B cell (primary cell): ENCODE data around the gene CMC1.

Experiments
- EZH2 ChIP-seq: IDR thresholded peaks from 2 replicates; pipeline ENCODE4 v1.6.1; 2012; ENCODE audit warnings: borderline replicate concordance, low read depth, mild to moderate bottlenecking, moderate library complexity, low read length; ENCODE audit not compliant: insufficient read depth, poor library complexity, severe bottlenecking
- TF ChIP-seq, protein P1 (sequence below): fragments of 200-600 bp; IDR thresholded peaks from one replicate; pipeline ENCODE4 v1.8.0; 2022; ENCODE audit warnings: antibody characterized with exemption, mild to moderate bottlenecking

DNA sequence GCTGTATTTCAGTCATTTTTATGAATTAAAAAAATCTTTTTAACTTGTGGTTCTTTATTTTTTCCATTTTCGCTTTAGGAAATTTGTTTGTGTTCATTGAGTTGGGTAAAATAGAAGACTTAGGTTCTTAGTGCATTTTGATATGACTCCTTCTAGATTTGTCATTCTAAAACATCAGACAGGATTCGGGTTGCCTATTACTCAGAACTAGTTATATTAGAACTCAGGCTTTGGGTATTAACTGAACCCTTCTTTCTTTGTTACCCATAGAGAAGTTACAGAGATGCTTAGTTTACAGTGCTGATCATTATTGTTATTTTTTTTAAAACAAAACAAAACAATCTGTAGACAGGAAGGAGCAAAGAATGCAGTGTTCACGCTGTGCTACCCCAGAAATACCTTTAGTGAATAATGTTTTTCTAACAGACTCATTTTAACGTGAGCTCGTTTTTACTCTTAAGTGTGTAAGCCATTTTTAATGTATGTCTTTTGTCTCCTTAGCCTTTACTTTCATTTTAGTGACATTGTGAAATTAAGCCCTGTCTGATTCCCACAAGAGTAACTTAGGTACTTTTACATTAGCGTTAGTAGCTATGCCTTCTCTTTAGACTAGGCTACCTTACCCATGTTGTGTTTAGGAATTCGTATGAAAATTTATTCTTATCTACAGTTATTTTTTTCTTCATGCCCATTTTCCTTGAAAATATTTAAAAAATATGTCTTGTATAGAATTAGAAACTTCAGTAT, 53.4 kb downstream of the CMC1 start:
- TF ChIP-seq, protein P1, sequence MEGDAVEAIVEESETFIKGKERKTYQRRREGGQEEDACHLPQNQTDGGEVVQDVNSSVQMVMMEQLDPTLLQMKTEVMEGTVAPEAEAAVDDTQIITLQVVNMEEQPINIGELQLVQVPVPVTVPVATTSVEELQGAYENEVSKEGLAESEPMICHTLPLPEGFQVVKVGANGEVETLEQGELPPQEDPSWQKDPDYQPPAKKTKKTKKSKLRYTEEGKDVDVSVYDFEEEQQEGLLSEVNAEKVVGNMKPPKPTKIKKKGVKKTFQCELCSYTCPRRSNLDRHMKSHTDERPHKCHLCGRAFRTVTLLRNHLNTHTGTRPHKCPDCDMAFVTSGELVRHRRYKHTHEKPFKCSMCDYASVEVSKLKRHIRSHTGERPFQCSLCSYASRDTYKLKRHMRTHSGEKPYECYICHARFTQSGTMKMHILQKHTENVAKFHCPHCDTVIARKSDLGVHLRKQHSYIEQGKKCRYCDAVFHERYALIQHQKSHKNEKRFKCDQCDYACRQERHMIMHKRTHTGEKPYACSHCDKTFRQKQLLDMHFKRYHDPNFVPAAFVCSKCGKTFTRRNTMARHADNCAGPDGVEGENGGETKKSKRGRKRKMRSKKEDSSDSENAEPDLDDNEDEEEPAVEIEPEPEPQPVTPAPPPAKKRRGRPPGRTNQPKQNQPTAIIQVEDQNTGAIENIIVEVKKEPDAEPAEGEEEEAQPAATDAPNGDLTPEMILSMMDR: no peak
- TF ChIP-seq EZH2: no peak
